Stomach (tissue), 9 donors: ENCODE data around the gene DNAH3. TPM values are rescaled to one million over a fixed set of nuclear protein-coding genes. Genes with fewer than 3 reads are reported as not detected.
A peak's percentile ranks its signal among the peaks of the same experiment; 100 is the strongest.

Experiments
- DNase-seq, 2 donors: peaks; one replicate each; pipeline versions ENCODE4 v3.0.0 to v3.0.0-alpha.2; 2013 to 2019
- H3K27ac ChIP-seq, 5 donors: fragments of 200-600 bp in 4 of 5; sonication (generic) in 4 of 5; one replicate each; pipeline ENCODE4 v1.5.1; 2013 to 2019; ENCODE audit warnings: mild to moderate bottlenecking in 1 of 5, moderate library complexity in 1 of 5
- H3K27me3 ChIP-seq, 3 donors: fragments of 200-600 bp; sonication (generic); one replicate each; pipeline ENCODE4 v1.5.1; 2017 to 2019; ENCODE audit warnings: mixed run types in 1 of 3
- H3K36me3 ChIP-seq, 4 donors: fragments of 200-600 bp; sonication (generic); 1 replicate in 3 of 4; 2 replicates in 1 of 4; pipeline ENCODE4 v1.5.1; 2016 to 2019
- H3K4me1 ChIP-seq, 4 donors: fragments of 200-600 bp; sonication (generic); one replicate each; pipeline ENCODE4 v1.5.1; 2016 to 2019
- H3K4me3 ChIP-seq, 4 donors: fragments of 200-600 bp; sonication (generic) in 3 of 4; one replicate each; pipeline ENCODE4 v1.5.1; 2016 to 2019; ENCODE audit warnings: mild to moderate bottlenecking in 1 of 4
- H3K9me3 ChIP-seq, 4 donors: fragments of 200-600 bp; sonication (generic); one replicate each; pipeline ENCODE4 v1.5.1; 2016 to 2019
- EP300 ChIP-seq: sonication (generic); formaldehyde crosslinking; IDR thresholded peaks from one replicate; pipeline ENCODE4 v1.6.1; 2017; ENCODE audit warnings: antibody characterized with exemption
- POLR2A ChIP-seq, 4 donors: fragments of 450-650 bp; IDR thresholded peaks; one replicate each; pipeline ENCODE4 v1.6.1; 2016; ENCODE audit warnings: antibody characterized with exemption in 4 of 4, control low read depth in 2 of 4, mild to moderate bottlenecking in 1 of 4, moderate library complexity in 1 of 4
- POLR2AphosphoS5 ChIP-seq, 3 donors: sonication (generic); formaldehyde crosslinking; IDR thresholded peaks; one replicate each; pipeline ENCODE4 v1.6.1; 2016; ENCODE audit warnings: antibody characterized with exemption in 3 of 3
- WGBS, 5 donors: extraction: QIAGEN DNeasy Blood & Tissue Kit in 3 of 5; methylation state at CpG; one replicate each; pipeline versions ENCODE4 v1.1.5 to v1.1.7; 2013 to 2018; 5-methylcytosine and 5-hydroxymethylcytosine counted together
- intact Hi-C: fragments of 100-400 bp; cut with DNase I; formaldehyde crosslinking; loops from one replicate; pipeline ENCODE4 v1.15.1; 2023; ENCODE audit warnings: low total_unique reads
- polyA plus RNA-seq, 3 donors: library from polyadenylated mRNA; stranded (reverse); fragments of 200-250 nt; gene quantifications; one replicate each; pipeline ENCODE4 v1.2.3, GENCODE V29; 2013
- total RNA-seq, 5 donors: library from RNA; depleted of rRNA; stranded (reverse); fragments of >200 nt; gene quantifications; one replicate each; pipeline versions ENCODE4 v1.1.0 to v1.2.3, GENCODE V29; 2014 to 2016
- TF ChIP-seq, protein P1 (sequence below), 7 experiments: fragments of 450-650 bp in 4 of 7; fragments of 200-600 bp in 3 of 7; sonication (generic) in 3 of 7; IDR thresholded peaks; one replicate each; pipeline ENCODE4 v1.5.1; 2016 to 2019; ENCODE audit warnings: antibody characterized with exemption in 7 of 7, control low read depth in 2 of 7, mild to moderate bottlenecking in 1 of 7
- donor health status: healthy with polysubstance abuse.
- donor health status: Bipolar disorder and iron deficiency.
- donor health status: healthy.

Gene DNAH3
- total and polyA plus RNA-seq, 8 donors, result 0.10 to 8.7 (median 0.18) TPM; not detected in 5

DNA sequence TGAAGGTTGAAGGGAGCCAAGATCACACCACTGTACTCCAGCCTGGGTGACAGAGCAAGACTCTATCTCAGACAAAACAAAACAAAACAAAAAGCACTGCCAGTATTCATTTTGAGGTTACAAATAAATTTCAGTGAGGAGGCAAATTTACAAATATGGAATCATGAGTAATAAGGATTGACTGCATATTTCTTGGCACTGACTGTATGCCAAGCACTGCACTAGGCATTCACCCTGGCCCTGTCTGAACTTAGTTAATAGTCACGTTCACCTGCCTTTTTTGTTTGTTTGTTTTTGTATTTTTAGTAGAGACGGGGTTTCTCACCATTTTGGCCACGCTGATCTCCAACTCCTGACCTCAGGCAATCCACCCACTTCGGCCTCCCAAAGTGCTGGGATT lies 12.9 kb upstream of the DNAH3 start:
- Histone ChIP-seq H3K4me1 (peaks cover 28 to 61% (median 49%) of the 10 kb centered on the region in 4 donors), H3K4me3 (no peak overlapping the region), H3K27ac (peak overlapping the region in 4 of 5 donors; percentile 22 to 77 (median 57)), H3K27me3 (no peaks in the 10 kb centered on the region), H3K9me3 (no peaks in the 10 kb centered on the region), H3K36me3 (peaks cover 11 to 45% (median 40%) of the 10 kb centered on the region in 4 donors)
- WGBS, 5 donors, result 80 to 91% (median 83%) methylated on average over 4 of the region's 4 CpGs
- DNase-seq, result no peak
- intact Hi-C loops, result no loop called here
- TF ChIP-seq EP300 (no peak), POLR2A (IDR thresholded peaks at IDR 0.05) (no peak), POLR2AphosphoS5 (IDR thresholded peaks at IDR 0.05) (no peak)
- TF ChIP-seq, protein P1, sequence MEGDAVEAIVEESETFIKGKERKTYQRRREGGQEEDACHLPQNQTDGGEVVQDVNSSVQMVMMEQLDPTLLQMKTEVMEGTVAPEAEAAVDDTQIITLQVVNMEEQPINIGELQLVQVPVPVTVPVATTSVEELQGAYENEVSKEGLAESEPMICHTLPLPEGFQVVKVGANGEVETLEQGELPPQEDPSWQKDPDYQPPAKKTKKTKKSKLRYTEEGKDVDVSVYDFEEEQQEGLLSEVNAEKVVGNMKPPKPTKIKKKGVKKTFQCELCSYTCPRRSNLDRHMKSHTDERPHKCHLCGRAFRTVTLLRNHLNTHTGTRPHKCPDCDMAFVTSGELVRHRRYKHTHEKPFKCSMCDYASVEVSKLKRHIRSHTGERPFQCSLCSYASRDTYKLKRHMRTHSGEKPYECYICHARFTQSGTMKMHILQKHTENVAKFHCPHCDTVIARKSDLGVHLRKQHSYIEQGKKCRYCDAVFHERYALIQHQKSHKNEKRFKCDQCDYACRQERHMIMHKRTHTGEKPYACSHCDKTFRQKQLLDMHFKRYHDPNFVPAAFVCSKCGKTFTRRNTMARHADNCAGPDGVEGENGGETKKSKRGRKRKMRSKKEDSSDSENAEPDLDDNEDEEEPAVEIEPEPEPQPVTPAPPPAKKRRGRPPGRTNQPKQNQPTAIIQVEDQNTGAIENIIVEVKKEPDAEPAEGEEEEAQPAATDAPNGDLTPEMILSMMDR (IDR thresholded peaks at IDR 0.05), result no peak

GRCh38 chr16:21162661-21163151 lies 12.1 kb upstream of the DNAH3 start:
- TF ChIP-seq POLR2AphosphoS5 (IDR thresholded peaks at IDR 0.05) (no peak), EP300 (no peak), POLR2A (IDR thresholded peaks at IDR 0.05) (no peak)
- TF ChIP-seq, protein P1 (IDR thresholded peaks at IDR 0.05), result no peak
- Histone ChIP-seq H3K27ac (peak overlapping the region in 4 of 5 donors; percentile 22 to 77 (median 57)), H3K36me3 (peaks cover 11 to 45% (median 40%) of the 10 kb centered on the region in 4 donors), H3K27me3 (no peaks in the 10 kb centered on the region), H3K9me3 (no peaks in the 10 kb centered on the region), H3K4me3 (no peak overlapping the region), H3K4me1 (peaks cover 35 to 69% (median 56%) of the 10 kb centered on the region in 4 donors)
- intact Hi-C loops, result no loop called here
- 24 to 43% (median 33%) methylated on average over 7 of the region's 7 CpGs for WGBS, 5 donors
- peak; percentile 47 to 61 for DNase-seq

- no peak for TF ChIP-seq POLR2AphosphoS5 (IDR thresholded peaks at IDR 0.05)
- TF ChIP-seq, protein P1 (IDR thresholded peaks at IDR 0.05), result no peak
- no peak for TF ChIP-seq EP300
- TF ChIP-seq POLR2A (IDR thresholded peaks at IDR 0.05), result no peak
- H3K27me3 ChIP-seq, result no peaks in the 10 kb centered on the region
- peak overlapping the region in 2 of 5 donors; percentile 25 to 28 for H3K27ac ChIP-seq
- no peak overlapping the region for H3K4me3 ChIP-seq
- no peak for DNase-seq
- peaks cover under 1 to 33% (median 28%) of the 10 kb centered on the region in 4 donors for H3K36me3 ChIP-seq
- peaks cover 35 to 82% (median 66%) of the 10 kb centered on the region in 4 donors for H3K4me1 ChIP-seq
- intact Hi-C loops, result no loop called here
- 53 to 87% (median 82%) methylated on average over 2 of the region's 2 CpGs for WGBS, 5 donors
- no peaks in the 10 kb centered on the region for H3K9me3 ChIP-seq
Observed at GRCh38 chr16:21161211-21161610, 10.6 kb upstream of the DNAH3 start.

- H3K27ac ChIP-seq, result peak overlapping the region in 2 of 5 donors; percentile 80 to 91
- WGBS, 5 donors, result 43 to 65% (median 57%) methylated on average over 1 of the region's 1 CpG
- H3K36me3 ChIP-seq, result peaks cover 0 to 25% (median 19%) of the 10 kb centered on the region in 4 donors
- H3K27me3 ChIP-seq, result no peaks in the 10 kb centered on the region
- intact Hi-C loops, result no loop called here
- peak overlapping the region in 1 of 4 donors; percentile 89 for H3K4me3 ChIP-seq
- no peaks in the 10 kb centered on the region for H3K9me3 ChIP-seq
- TF ChIP-seq, protein P1 (IDR thresholded peaks at IDR 0.05), result no peak
- TF ChIP-seq POLR2A (IDR thresholded peaks at IDR 0.05) (no peak), EP300 (no peak), POLR2AphosphoS5 (IDR thresholded peaks at IDR 0.05) (no peak)
- DNase-seq, result no peak
- H3K4me1 ChIP-seq, result peaks cover 35 to 82% (median 66%) of the 10 kb centered on the region in 4 donors
Observed at GRCh38 chr16:21160276-21160675, 9.6 kb upstream of the DNAH3 start.
